K562 (cell line): ENCODE data around the gene CLSTN2. TPM values are rescaled to one million over a fixed set of nuclear protein-coding genes. Genes with fewer than 3 reads are reported as not detected.

ENCODE experiments used
- ATAC-seq: fragments of 200-7000 bp; cut with Tn5 transposase; 3 replicates; pipeline ENCODE4 v1.9.1; 2020; ENCODE audit warnings: moderate library complexity
- BruUV-seq: library from RNA; stranded (reverse); fragments of 400-500 nt; replicated peaks from 2 replicates; lab custom pipeline; 2021; lab: Mats Ljungman, UMichigan
- CTCF ChIA-PET: fragments of 300-600 bp; formaldehyde crosslinking; extraction: SDS; loops from one replicate; lab custom pipeline; 2021; ENCODE audit warnings: low intra/inter-chr PET ratio; lab: Yijun Ruan, JAX
- POLR2A ChIA-PET: fragments of 300-600, 350-650 bp; sonication (Branson Sonifier 250); formaldehyde crosslinking; extraction: SDS; loops from one replicate; lab custom pipeline; 2021; ENCODE audit warnings: antibody characterized with exemption, inconsistent platforms; lab: Yijun Ruan, JAX
- DNase-seq, 4 experiments: peaks; one replicate each; pipeline versions ENCODE4 v3.0.0 to v3.0.0-alpha.2; 2011 to 2018; ENCODE audit warnings: low spot score in 3 of 4, mixed read lengths in 3 of 4; ENCODE audit errors: extremely low read depth in 1 of 4
- FAIRE-seq: peaks from 2 replicates; lab custom pipeline; 2011; peaks lifted over from hg19 to GRCh38; lab: Jason Lieb, UNC
- H2AFZ ChIP-seq: 2 replicates; pipeline ENCODE4 v1.6.0; 2011; ENCODE audit warnings: low read depth, low read length, control low read depth, inconsistent platforms
- H3K27ac ChIP-seq: fragments of 200-600 bp; 3 replicates; pipeline ENCODE4 v1.8.0; 2011; ENCODE audit warnings: low read depth, mild to moderate bottlenecking, control low read depth, inconsistent platforms, low read length, moderate library complexity, mixed read lengths; ENCODE audit errors: extremely low read depth
- H3K27me3 ChIP-seq, 2 experiments: fragments of 300-600 bp in 1 of 2; 2 replicates in 1 of 2; 3 replicates in 1 of 2; pipeline versions ENCODE4 v1.6.0 to v1.8.0; 2011; ENCODE audit warnings: inconsistent platforms in 2 of 2, low read length in 2 of 2, mild to moderate bottlenecking in 1 of 2, mixed read lengths in 1 of 2, moderate library complexity in 1 of 2; ENCODE audit not compliant: control insufficient read depth in 2 of 2, insufficient read depth in 2 of 2
- H3K36me3 ChIP-seq: fragments of 300-600 bp; 3 replicates; pipeline ENCODE4 v1.8.0; 2011; ENCODE audit warnings: mild to moderate bottlenecking, low read length, inconsistent platforms; ENCODE audit not compliant: control insufficient read depth, insufficient read depth
- H3K4me1 ChIP-seq, 2 experiments: fragments of 200-600 bp in 1 of 2; replicated peaks in 1 of 2; 2 replicates in 1 of 2; 3 replicates in 1 of 2; pipeline versions ENCODE4 v1.5.1 to v1.8.0; 2011; ENCODE audit warnings: inconsistent platforms in 2 of 2, low read length in 2 of 2, mild to moderate bottlenecking in 1 of 2, mixed read lengths in 1 of 2, moderate library complexity in 1 of 2; ENCODE audit not compliant: control insufficient read depth in 2 of 2, insufficient read depth in 2 of 2
- H3K4me2 ChIP-seq: 2 replicates; pipeline ENCODE4 v1.6.1; 2011; ENCODE audit warnings: low read length, control low read depth, inconsistent platforms, mixed read lengths; ENCODE audit not compliant: insufficient read depth
- H3K4me3 ChIP-seq: fragments of 200-600 bp; sonication (generic), shearing (Covaris generic); 2 replicates; pipeline ENCODE4 v1.5.1; 2016; ENCODE audit warnings: control low read depth, inconsistent platforms
- H3K79me2 ChIP-seq: fragments of 200-600 bp; 3 replicates; pipeline ENCODE4 v1.8.0; 2011; ENCODE audit warnings: low read length, inconsistent platforms; ENCODE audit not compliant: control insufficient read depth, insufficient read depth
- H3K9ac ChIP-seq, 2 experiments: 2 replicates each; pipeline versions ENCODE4 v1.6.0 to v1.6.1; 2011; ENCODE audit warnings: low read depth in 2 of 2, low read length in 2 of 2, control low read depth in 1 of 2, inconsistent platforms in 1 of 2, mild to moderate bottlenecking in 1 of 2, mixed read lengths in 1 of 2; ENCODE audit not compliant: insufficient read depth in 1 of 2
- H3K9me1 ChIP-seq: one replicate; pipeline ENCODE4 v1.6.0; 2011; ENCODE audit warnings: inconsistent platforms, mild to moderate bottlenecking, low read length, moderate library complexity; ENCODE audit not compliant: control insufficient read depth, insufficient read depth
- H3K9me3 ChIP-seq: replicated peaks from 2 replicates; pipeline ENCODE4 v1.5.1; 2011; ENCODE audit warnings: low read depth, low read length, inconsistent platforms; ENCODE audit not compliant: control insufficient read depth, insufficient read depth
- H4K20me1 ChIP-seq: replicated peaks from 2 replicates; pipeline ENCODE4 v1.6.1; 2011; ENCODE audit warnings: low read length, inconsistent platforms, mixed read lengths; ENCODE audit not compliant: control insufficient read depth, insufficient read depth
- ARID1B ChIP-seq: fragments of 450-650 bp; IDR thresholded peaks from 2 replicates; pipeline ENCODE4 v1.6.1; 2016; ENCODE audit warnings: antibody characterized with exemption, mild to moderate bottlenecking, inconsistent platforms
- CSDE1 ChIP-seq, 2 experiments: fragments of 450-650 bp; IDR thresholded peaks; 2 replicates each; pipeline ENCODE4 v1.6.1; 2016; ENCODE audit warnings: mild to moderate bottlenecking in 1 of 2
- KLF13 ChIP-seq: fragments of 450-650 bp; IDR thresholded peaks from 2 replicates; pipeline ENCODE4 v1.6.1; 2016; ENCODE audit warnings: missing genetic modification characterization, low read depth, mild to moderate bottlenecking, missing compliant biosample characterization, moderate library complexity, borderline replicate concordance
- WGBS: fragments of 100-300 bp; shearing (Covaris generic); methylation state at CpG from one replicate; pipeline ENCODE4 v1.1.6; 2016; ENCODE audit warnings: low coverage, mixed read lengths; ENCODE audit not compliant: insufficient coverage; ENCODE audit errors: missing lambda C conversion rate; 5-methylcytosine and 5-hydroxymethylcytosine counted together
- in situ Hi-C: fragments of 300-500 bp; cut with MboI; formaldehyde crosslinking; loops from 4 replicates; pipeline ENCODE4 v1.15.0; 2018; ENCODE audit warnings: inconsistent platforms, mixed read lengths
- intact Hi-C: fragments of 100-400 bp; cut with micrococcal nuclease; formaldehyde crosslinking; loops from 2 replicates; pipeline ENCODE4 v1.14.2; 2022
- polyA plus RNA-seq, 8 experiments: library from polyadenylated mRNA; depleted of rRNA in 4 of 8; stranded (reverse) in 5 of 8; unstranded in 3 of 8; fragments of >200 nt; fragmentation: Nextera tagmentation in 2 of 8; fragmentation: Illumina TruSeq in 1 of 8; extraction: Ambion mirVana in 2 of 8; extraction: Trizol in 1 of 8; gene quantifications; 2 replicates each; pipeline versions ENCODE4 v1.2.1 to v1.2.3, GENCODE V29; 2011 to 2014; ENCODE audit warnings: inconsistent platforms in 1 of 8, missing spikeins in 1 of 8
- total RNA-seq, 7 experiments: library from RNA; depleted of rRNA in 6 of 7; stranded (reverse); fragments of >200 nt in 6 of 7; fragmentation: Illumina TruSeq in 2 of 7; extraction: Trizol in 2 of 7; gene quantifications; 2 replicates each; pipeline versions ENCODE4 v1.2.1 to v1.2.3, GENCODE V29; 2011 to 2021; ENCODE audit warnings: low replicate concordance in 1 of 7
- TF ChIP-seq, protein P1 (sequence below): IDR thresholded peaks from 2 replicates; pipeline ENCODE4 v1.6.1; 2011; ENCODE audit warnings: borderline replicate concordance, low read depth, mild to moderate bottlenecking, moderate library complexity, low read length; ENCODE audit not compliant: insufficient read depth, poor library complexity, severe bottlenecking
- TF ChIP-seq, protein P2 (sequence below), 3 experiments: fragments of 200-800 bp in 1 of 3; fragments of 250-450 bp in 1 of 3; fragments of 450-650 bp in 1 of 3; sonication (Bioruptor Pico) in 1 of 3; sonication (Bioruptor generic) in 1 of 3; formaldehyde crosslinking in 1 of 3; IDR thresholded peaks; 2 replicates each; pipeline versions ENCODE4 v1.6.1 to v1.8.0; 2016 to 2022; ENCODE audit warnings: mild to moderate bottlenecking in 2 of 3, missing genetic modification characterization in 2 of 3, missing compliant biosample characterization in 1 of 3, moderate library complexity in 1 of 3

CLSTN2 gene
- total and polyA plus RNA-seq, 9 of the 15 experiments (the other 6 are each of a cell fraction or from before 2014, with no cell fraction given) = 0.02 to 0.04 (median 0.04) TPM; not detected in 6

DNA sequence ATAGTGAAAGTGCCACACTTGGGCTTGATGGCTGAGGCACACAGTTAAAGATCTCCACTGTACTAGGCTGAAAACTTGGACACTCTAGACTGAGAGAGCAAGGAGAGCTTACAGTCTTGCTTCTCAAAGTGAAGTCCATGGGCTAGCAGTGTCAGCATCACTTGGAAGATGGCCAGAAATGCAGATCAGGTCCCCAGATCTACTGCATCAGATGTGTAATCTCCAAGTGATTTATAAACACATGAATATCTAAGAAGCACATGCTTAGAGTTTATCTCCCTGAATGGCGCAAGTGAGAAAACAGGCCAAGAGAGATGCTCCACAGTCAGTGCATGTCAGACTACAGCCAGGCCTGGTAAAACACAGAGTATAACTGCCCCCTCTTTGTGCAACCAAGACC, 308.6 kb downstream of the CLSTN2 start:
- CTCF ChIA-PET = no interaction called here
- BruUV-seq = no TSS peak
- no peaks in the 10 kb centered on the region for H3K79me2 ChIP-seq
- TF ChIP-seq CSDE1 (IDR thresholded peaks at IDR 0.05) (no peak), ARID1B (no peak), KLF13 (tag) (no peak)
- TF ChIP-seq, protein P1, sequence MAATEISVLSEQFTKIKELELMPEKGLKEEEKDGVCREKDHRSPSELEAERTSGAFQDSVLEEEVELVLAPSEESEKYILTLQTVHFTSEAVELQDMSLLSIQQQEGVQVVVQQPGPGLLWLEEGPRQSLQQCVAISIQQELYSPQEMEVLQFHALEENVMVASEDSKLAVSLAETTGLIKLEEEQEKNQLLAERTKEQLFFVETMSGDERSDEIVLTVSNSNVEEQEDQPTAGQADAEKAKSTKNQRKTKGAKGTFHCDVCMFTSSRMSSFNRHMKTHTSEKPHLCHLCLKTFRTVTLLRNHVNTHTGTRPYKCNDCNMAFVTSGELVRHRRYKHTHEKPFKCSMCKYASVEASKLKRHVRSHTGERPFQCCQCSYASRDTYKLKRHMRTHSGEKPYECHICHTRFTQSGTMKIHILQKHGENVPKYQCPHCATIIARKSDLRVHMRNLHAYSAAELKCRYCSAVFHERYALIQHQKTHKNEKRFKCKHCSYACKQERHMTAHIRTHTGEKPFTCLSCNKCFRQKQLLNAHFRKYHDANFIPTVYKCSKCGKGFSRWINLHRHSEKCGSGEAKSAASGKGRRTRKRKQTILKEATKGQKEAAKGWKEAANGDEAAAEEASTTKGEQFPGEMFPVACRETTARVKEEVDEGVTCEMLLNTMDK = no peak
- TF ChIP-seq, protein P2, sequence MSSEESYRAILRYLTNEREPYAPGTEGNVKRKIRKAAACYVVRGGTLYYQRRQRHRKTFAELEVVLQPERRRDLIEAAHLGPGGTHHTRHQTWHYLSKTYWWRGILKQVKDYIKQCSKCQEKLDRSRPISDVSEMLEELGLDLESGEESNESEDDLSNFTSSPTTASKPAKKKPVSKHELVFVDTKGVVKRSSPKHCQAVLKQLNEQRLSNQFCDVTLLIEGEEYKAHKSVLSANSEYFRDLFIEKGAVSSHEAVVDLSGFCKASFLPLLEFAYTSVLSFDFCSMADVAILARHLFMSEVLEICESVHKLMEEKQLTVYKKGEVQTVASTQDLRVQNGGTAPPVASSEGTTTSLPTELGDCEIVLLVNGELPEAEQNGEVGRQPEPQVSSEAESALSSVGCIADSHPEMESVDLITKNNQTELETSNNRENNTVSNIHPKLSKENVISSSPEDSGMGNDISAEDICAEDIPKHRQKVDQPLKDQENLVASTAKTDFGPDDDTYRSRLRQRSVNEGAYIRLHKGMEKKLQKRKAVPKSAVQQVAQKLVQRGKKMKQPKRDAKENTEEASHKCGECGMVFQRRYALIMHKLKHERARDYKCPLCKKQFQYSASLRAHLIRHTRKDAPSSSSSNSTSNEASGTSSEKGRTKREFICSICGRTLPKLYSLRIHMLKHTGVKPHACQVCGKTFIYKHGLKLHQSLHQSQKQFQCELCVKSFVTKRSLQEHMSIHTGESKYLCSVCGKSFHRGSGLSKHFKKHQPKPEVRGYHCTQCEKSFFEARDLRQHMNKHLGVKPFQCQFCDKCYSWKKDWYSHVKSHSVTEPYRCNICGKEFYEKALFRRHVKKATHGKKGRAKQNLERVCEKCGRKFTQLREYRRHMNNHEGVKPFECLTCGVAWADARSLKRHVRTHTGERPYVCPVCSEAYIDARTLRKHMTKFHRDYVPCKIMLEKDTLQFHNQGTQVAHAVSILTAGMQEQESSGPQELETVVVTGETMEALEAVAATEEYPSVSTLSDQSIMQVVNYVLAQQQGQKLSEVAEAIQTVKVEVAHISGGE (CRISPR knock-in tag; IDR thresholded peaks at IDR 0.05) = no peak
- TF ChIP-seq, all 486 proteins: peak for 0
- Histone ChIP-seq H3K36me3 (no peaks in the 10 kb centered on the region), H3K27ac (no peak overlapping the region), H2AFZ (no peak overlapping the region), H3K9ac (no peak overlapping the region), H3K27me3 (no peaks in the 10 kb centered on the region; a peak in 1 of 5 replicates), H4K20me1 (no peaks in the 10 kb centered on the region), H3K4me2 (no peak overlapping the region), H3K9me3 (no peaks in the 10 kb centered on the region), H3K4me1 (no peaks in the 10 kb centered on the region), H3K4me3 (no peak overlapping the region), H3K9me1 (no peaks in the 10 kb centered on the region)
- in situ Hi-C loops (no loop called here), intact Hi-C loops (no loop called here)
- DNase-seq (no peak), ATAC-seq (no peak), FAIRE-seq (no peak)
- 0% methylated on average over 1 of the region's 1 CpG for WGBS
- POLR2A ChIA-PET = no interaction called here
